Islet of Langerhans (tissue), 1 donor: ENCODE results near the gene PRX.
"Not testable (repeated sequence)": the region's sequence is repeated elsewhere in the genome, so short reads cannot be mapped to it uniquely, and the experiment has no call there.

Experiments
- FAIRE-seq: peaks from one replicate; lab custom pipeline; 2011; peaks lifted over from hg19 to GRCh38; lab: Jason Lieb, UNC

The PRX gene

DNA sequence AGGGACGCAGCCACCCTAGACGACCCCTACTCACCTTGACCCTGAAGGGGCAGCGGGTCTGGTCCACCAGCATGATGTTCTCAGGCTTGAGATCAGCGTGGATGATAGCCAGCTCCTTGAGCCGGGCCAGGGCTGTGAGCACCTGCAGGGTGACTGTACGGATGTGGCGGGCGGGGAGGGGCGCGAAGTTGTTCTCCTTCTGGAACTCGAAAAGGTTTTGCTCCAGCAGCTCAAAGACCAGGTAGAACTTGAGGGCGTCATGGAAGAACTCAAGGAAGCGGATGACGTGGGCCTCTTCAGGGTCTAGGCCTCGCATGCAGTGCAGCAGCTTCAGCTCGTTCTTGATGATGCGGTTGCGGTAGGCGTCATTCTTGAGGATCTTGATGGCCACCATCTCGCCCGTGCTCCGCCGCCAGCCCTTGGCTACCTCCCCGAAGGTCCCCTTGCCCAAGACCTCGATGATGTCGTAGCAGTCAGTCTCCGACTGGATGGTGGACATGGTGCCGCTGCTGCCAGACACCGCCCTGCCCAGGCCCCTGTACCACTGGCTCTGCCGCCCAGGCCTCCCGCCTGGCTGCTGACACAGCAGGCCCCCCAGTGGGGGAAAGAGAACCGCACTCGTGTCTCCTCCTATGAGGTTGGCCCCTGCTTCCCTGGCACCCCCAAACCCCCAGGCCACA is 23.6 kb downstream of the PRX start:
- no peak for FAIRE-seq

DNA sequence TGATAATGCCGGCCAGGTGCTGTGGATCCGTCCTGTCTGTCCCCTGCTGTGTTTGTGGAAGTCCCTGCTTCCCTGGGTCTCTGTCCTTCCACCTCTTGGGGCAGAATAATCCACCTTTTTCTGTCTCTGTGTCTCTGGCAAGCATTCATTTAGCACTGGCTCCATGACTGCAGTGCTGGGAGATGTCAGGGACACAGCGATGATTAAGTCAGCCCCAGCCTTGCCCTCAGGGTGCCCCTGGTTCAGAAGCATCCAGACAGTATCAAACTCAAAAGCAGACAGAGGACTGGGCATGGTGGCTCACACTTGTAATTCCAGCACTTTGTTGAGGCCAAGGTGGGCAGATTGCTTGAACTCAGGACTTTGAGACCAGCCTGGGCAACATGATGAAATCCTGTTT is 24.7 kb downstream of the PRX start:
- no peak for FAIRE-seq

DNA sequence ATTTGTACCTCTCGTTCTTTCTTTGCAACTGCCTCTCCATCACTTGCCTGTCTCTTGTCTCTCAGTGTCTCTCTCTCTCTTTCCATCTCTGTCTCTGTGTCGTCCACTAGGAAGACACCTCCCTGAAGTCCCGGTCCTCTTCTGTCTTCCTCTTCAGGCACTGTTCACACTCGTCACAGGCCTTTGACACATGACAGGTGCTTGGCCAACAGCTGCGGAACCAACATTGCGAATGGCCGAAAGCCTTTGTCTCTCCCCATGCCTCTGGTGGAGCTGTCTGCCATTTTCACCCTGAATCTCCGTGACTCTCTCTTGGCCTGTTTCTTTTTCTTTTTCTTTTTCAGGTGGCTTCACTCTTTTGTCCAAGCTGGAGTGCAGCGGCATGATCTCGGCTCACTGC is 26.0 kb downstream of the PRX start:
- no peak for FAIRE-seq

DNA sequence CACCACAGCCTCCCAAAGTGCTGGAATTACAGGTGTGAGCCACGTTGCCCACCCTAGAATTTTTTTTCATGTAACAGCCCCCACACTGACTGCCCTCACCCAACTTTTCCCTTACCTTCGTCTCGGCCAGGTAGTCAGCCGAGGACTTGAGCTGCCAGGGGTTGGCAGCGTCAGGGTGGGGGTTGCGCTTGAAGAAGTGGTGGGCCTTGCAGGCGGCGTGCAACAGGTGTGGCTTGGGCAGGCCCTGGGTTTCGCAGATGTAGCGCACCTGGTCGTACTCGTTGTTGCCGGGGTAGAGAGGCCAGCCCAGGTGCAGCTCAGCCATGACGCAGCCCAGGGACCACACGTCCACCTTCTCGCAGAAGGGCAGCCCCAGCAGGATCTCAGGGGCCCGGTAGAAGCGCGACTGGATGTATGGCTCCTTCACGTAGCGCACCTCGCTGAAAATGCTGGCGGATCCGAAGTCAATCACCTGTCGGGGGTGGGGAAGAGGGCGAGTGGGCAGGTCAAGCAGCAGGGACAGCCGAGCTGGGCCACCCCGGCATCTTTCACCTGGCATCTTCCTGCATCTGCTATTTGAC is 29.4 kb downstream of the PRX start:
- no peak for FAIRE-seq

DNA sequence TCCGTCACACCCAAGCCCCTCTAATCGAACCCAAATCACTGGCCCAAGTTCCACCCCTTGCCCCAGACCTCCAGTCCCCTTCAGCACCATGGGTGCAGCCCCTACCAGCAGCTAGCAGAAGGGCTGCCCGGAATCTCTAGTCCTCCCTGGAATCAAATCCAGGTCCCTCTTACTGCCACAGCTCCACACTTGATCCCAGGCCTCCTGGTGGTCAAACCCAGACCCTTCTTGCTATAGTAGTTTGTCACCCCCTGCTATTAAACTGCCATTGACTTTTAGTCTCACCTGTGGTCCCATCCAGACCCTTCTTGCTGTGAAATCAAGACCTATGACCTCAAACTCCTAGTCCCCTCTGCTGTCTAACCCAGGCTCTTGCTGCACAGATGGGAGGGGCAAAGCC is 31.9 kb downstream of the PRX start:
- no peak for FAIRE-seq

DNA sequence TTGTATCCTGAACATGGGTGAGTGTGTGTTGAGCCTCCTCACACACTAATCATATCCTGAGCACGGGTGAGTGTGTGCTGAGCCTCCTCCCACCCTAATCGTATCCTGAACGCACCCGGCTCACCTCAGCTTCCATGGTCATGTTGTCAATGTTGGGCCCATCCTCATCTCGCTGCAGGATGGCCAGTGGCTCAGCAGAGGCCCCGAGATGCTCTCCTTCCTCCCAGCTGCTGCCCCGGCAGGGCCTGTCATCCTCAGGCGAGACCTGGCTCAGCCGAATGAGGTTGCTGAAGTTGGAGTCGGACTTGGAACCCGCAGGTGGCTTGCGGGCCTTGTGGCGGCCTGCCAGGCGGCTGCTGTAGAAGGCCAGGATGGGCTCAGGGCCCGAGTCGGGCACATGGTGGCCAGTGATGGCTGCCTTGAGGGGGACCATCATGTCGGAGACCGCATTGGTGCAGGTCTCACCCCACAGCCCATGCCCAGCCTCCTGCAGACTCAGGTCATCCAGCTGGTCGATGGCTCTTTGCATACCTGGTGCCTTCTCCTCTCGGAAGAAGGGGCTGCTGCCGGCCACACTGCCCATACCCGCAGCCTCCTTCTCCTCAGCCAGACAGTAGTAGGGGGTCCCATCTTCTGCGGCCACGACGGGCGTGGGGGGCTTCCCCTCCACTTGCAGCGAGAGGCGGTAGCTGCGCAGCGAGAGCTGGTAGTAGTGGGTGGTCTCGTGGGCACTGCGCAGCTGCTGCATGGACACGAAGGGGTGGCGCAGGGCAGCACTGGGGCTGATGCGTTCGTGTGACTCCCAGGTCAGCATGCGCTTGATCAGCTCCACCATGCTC is 32.8 kb downstream of the PRX start:
- no peak for FAIRE-seq

DNA sequence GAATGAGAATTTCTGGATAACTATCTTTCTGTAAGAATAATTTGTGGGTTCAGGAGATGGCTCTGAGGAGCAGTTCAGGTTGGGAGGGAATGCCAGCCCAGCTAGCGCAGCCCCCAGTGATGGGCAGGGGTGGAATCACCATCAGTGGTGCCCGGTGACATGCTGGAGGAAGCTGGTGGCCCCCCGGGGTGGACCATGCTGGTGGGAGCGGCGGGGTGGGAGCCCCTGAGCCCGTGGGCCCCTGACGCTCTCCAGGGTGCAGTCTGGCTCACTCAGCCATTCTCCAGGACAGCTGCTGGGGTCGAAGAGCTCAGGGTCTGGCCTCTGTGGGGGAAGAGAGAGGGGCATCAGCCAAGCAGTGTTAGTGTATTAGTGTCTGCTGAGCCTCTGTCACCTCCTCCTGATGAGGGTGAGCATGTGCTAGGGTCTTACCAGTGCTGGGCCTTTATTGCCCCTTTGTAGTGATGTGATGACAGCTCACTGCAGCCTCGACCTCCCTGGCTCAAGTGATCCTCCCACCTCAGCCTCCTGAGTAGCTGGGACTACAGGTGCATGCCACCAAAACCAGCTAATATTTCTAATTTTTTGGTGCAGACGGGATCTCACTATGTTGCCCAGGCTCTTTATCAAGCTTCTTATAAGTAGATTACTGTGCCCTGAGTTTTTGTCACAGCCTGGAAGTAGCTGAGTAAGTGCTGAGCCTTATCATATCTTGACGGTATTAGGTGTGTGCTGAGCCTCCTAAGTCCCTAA is 33.6 kb downstream of the PRX start:
- no peak for FAIRE-seq

DNA sequence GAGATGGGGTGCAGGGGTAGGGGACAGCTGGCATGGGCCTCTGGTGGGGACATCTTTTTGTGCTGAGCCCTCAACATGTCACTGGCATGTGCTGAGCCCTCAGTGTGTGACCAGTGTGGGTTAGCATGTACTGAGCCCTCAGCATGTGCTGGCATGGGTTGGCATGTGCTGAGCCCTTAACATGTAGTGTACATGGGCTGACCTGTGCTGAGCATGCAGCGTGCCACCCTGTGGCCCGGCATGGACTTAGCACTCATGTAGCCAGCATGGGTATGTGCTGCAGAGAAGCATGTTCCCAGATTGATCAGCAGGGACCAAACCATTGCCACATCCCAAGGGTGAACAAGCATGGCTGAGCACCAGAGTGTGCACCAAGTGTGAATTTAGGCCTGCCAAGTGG is 34.7 kb downstream of the PRX start:
- no peak for FAIRE-seq

DNA sequence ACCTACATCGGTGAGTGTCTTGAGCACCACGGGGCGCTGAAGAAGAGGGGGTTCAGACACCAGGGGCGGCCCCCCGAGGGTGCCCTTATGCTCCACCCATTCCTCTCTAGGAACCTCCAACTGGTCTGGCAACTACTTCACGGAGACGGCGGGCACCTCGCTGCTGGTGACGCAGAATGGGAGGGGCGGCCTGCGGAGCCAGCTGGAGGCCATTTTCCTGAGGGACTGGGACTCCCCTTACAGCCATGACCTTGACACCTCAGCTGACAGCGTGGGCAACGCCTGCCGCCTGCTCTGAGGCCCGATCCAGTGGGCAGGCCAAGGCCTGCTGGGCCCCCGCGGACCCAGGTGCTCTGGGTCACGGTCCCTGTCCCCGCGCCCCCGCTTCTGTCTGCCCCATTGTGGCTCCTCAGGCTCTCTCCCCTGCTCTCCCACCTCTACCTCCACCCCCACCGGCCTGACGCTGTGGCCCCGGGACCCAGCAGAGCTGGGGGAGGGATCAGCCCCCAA is 35.2 kb downstream of the PRX start:
- FAIRE-seq = no peak

DNA sequence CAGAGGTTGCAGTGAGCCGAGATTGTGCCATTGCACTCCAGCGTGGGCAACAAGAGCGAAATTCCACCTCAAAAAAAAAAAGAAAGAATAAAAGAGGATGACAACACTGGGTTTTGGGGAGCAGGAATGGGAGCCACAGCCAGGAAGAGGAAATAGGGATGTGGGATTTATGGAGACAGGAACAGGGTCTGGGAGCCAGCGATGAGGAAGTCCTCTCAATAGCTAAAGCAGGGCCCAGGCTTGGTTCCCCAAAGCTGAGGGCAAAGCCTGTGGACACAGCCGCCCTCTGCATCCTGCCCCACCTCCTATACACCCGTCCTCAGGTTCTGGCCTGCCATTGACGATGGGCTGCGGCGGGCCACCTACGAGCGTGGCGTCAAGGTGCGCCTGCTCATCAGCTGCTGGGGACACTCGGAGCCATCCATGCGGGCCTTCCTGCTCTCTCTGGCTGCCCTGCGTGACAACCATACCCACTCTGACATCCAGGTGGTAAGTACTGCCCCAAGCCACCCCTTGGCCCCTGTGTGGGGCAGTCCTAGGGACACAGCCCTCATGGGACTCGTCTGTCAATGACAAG is 36.8 kb downstream of the PRX start:
- FAIRE-seq = no peak

DNA sequence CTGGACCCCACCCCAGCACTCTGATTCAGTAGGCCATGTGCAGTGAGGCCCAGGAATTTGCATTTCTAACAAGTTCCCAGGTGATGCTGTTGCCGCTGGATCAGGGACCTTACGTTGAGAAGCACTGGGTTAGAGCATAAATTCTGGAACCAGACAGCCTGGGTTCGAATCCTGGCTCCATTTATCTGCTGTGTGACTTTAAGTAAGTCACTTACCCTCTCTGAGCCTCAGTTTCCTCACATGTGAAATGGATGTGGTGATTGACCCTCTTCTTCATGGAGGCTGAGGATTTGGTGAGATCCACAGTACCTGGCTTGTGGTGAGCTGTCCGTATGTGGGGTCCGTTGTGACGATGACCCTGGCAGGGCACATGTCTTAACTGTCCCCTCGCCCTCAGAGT is 39.1 kb downstream of the PRX start:
- FAIRE-seq = no peak

DNA sequence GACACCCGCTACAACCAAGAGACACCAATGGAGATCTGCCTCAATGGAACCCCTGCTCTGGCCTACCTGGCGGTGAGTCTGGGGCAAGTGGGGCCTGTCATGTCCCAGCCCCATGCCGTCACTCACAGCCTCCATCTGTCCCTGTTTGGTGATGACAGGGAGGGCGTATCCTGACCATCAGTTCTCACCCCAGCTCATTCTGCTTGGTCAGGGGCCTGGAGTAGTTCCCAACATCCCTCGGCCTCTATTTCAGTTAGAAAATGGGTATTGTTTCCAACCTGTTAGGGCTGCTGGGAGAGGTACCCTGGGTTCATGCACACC is 41.4 kb downstream of the PRX start:
- no peak for FAIRE-seq

DNA sequence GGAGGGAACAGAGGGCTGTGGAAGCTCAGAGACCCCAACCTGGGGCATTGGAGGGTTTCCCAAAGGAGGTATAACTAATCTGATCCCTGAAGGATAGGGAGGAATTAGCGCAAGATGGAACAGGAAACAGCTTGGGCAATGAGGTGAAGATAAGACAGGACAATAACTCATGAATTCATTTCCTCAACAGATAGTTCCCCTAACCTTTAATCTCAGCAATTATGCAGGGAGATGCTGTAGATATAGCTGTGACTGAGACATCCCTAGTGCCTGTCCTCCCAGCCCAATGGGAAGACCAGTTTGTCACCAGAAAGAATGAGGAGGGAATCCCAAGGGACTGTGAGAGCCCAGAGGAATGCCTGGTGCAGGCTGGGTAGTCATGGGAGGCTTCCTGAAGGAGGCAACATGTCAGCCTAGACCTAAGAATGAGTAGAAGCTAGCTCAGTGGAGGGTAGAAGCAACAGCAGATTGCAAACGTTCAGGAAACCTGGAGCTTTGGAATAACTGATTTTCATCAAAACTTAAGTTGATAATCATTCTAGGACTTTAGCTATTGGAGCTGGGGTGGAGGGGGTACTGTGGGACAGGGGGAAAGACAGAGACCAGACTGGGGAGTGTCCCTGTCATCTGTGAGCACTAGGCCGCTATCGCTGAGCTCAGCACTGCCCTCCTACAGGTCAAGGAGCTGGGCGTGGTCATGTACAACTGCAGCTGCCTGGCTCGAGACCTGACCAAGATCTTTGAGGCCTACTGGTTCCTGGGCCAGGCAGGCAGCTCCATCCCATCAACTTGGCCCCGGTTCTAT is 42.0 kb downstream of the PRX start:
- no peak for FAIRE-seq

DNA sequence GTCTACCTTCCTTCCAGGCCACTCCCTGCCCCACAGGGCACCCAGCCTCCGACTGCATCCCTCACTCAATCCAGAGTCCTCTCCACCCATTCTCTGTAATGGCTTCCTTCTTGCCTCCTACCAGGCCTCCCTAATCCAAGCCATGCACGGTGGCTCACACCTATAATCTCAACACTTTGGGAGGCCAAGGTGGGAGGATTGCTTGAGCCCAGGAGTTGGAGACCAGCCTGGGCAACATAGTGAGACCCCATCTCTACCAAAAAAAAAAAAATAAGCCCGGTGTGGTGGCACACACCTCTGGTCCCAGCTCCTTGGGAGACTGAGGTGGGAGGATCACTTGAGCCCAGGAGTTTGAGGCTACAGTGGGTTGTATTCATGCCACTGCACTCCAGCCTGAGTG is 42.9 kb downstream of the PRX start:
- not testable (repeated sequence) for FAIRE-seq

DNA sequence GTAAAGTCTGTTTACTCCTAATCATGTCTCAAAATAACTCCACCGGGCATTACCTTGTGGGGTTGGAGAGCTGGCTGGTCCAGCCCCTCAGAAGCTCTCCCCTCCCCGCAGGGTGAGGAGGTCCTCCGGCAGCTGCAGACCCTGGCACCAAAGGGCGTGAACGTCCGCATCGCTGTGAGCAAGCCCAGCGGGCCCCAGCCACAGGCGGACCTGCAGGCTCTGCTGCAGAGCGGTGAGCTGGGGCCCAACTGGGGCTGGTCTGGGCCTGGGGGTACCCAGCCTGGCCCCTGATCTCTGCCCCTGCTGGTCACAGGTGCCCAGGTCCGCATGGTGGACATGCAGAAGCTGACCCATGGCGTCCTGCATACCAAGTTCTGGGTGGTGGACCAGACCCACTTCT is 43.4 kb downstream of the PRX start:
- no peak for FAIRE-seq

DNA sequence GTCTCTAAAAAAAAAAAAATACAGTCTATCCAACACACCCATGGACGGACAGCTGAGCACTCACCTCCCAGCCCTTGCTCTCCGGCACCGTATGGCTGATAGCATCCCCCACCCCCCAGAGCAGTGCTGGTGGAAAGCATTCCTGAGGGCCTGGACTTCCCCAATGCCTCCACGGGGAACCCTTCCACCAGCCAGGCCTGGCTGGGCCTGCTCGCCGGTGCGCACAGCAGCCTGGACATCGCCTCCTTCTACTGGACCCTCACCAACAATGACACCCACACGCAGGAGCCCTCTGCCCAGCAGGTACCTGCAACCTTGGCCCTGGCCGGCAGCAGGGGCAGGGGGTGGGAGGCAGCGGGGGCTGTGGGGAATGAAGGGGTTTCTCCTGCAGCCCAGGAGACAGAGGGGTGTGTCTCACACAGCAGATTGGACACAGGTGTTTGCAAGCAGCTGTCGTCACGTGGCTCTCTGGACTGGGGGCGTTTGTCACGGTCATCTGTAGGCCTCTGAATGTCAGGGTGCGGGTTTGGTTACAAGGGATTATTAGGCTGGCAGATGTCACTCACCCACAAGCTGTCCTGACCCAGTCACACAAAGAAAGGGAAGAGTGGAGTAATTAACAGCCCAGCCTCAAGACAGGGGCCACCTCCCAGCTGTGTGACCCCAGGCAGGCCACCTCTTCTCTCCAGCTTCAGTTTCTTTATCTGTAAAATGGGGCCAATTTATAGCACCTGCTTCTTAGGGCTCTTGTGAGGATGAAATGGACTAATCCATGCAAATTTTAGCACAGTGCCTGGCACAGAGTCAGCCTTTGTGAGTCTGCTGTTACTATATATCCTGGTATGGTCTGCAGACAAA is 45.4 kb downstream of the PRX start:
- FAIRE-seq = no peak

DNA sequence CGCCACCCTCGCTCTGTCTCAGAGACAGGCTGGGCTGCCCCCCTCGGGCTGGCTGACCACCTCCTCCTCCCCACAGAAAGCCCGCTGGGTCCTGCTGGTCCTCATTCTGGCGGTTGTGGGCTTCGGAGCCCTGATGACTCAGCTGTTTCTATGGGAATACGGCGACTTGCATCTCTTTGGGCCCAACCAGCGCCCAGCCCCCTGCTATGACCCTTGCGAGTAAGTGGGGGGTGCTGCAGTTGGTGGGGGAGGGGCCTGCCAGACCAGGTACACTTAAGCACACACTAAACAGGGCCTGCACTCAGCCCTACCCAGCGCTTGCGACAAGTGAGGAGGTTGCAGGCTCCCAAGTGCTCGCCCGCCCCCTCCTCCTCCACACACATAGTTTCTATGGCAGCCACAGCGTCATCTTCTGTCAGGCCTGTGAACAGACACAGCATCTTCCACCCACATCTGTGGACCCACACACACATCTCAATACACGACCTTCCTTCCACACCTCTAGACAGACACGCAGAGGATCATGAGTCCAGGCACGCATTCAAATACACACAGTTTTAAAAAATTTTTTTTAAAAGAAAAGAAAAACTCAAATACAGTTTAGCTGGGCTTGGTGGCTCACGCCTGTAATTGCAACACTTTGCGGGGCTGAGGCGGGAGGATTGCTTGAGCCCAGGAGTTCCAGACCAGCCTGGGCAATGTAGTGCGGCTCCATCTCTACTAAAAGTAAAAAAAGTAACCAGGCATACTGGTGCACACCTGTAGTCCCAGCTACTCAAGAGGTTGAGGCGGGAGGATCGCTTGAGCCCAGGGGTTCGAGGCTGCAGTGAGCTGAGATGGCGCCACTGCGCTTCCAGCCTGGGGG is 46.2 kb downstream of the PRX start:
- no peak for FAIRE-seq

DNA sequence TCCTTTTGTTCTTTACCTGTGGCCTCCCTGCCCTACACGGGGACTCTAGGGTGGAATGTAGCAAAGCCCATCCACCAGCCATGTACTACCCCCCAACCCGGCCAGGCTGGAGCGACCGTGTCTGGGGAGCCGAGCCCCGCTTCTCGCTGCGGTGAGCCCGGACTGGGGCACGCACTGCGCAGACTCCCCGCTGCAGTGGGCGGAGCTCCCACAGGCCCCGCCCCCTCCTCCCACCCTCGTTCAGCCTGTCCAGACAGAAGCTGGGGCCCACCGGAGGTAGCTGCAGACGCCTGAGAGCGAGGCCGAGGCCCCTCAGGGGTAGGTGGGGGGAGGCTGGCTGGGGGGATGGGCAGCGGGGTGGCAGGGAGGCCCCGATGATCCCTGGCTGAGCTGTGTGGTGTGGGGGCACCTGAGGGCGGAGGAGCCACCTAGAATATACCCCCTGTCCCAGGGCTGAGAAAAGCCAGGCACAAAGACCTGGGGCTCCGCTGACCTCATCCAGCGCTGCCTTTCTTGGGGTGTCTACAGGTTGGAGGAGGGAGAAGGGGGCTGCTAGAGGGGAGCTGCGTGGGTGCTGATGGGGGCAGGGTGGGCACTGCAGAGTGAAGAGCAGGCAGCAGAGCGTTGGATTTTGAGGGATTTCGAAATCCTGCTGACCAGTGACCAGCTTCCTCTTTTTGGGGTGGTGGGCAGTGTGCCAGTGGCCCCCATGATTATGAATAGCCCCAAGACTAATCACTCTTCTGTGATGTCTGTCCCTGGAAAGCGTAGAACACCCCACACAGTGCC is 47.4 kb downstream of the PRX start:
- FAIRE-seq = no peak

DNA sequence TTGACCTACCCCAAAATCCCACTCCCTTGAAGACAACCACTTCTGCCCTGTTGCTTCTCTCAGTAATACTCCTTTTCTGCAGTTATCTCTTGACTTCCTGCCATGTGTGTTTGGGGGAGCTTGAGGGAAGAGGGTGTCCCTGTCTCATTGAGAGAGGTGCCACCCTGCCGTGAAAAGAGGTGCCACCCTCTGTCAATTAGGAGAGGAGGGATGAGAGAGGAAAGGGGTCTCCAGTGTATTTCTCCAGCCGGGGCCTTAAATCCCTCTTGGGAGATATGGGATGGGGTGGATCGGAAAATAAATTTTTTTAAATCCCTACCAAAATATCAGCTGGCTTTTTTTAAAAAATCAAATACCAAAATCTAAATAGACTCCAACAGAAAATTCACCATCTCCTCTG is 48.2 kb downstream of the PRX start:
- FAIRE-seq = no peak
